ENCODE measurements around the gene GPR101. TPM values are rescaled to one million over a fixed set of nuclear protein-coding genes. Genes with fewer than 3 reads are reported as not detected.
"Not testable (repeated sequence)": the region's sequence is repeated elsewhere in the genome, so short reads cannot be mapped to it uniquely, and the experiment has no call there.

The GPR101 gene
- polyA plus RNA-seq, 4 donors, result not detected

DNA sequence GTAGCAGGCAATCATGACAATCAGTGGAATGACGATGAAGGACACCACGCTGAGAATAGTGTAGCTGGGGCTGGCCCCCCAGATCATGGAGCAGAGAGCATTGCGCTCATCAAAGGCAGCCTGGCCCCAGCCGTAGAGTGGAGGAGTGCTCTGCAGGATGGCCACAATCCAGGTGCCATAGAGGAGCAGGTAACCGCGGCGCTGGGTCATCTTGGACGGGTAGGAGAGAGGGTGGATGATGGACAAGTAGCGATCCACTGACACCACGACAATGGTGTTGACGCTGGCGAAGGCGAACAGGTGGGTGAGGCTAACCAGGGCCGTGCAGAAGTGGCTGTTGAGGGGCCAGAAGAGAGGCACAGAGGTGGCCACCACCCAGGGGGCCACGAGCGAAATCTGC, 2.8 kb downstream of the GPR101 start:
- no peak for DNase-seq (ENCODE audit: low read depth in 4 of 4, low spot score in 3 of 4)

GRCh38 chrX:137028699-137029098, 5.1 kb downstream of the GPR101 start:
- DNase-seq (ENCODE audit: low read depth in 4 of 4, low spot score in 3 of 4), result no peak

DNA sequence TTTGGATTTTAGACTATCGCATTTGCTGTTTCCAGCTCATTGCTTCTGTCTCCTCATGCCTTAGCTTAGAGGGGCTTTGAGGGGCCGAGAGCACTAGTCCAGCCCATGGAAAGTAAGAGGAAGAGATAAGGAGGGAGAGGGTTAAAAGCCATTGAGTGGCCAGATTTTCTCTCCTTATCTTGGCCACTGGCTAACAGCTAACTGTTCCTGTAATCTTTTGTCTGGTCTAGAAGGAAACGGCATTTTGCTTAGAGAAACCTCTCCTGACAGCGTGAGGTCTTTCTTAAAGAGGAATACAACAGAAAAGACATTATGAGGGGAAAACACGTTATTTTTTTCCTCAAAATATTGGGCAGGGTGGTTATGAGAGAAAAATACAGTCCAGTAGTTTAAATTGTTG, 7.9 kb downstream of the GPR101 start:
- no peak for DNase-seq (ENCODE audit: low read depth in 4 of 4, low spot score in 3 of 4)

- not testable (repeated sequence) for DNase-seq (ENCODE audit: low read depth in 4 of 4, low spot score in 3 of 4)
Measured at GRCh38 chrX:137000236-137000635, 33.6 kb downstream of the GPR101 start.

DNA sequence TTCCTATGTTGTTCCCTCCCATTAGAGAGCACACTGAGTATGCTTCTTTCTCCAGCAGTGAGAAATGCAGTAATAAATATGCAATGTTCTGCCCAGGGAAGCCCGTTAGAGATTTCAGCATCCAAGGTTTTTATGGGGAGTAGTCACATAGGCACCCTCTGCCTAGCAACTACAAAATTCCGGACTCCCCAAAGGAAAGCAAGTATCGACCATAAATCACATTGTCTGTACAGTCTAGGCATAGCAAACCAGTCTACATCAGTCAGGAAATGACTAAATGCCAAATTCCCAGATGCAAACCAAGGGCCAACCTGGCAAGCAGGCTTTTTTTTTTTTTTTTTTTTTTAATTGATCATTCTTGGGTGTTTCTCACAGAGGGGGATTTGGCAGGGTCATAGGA, 34.8 kb downstream of the GPR101 start:
- no peak for DNase-seq (ENCODE audit: low read depth in 4 of 4, low spot score in 3 of 4)

Other genes with a start within 250 kb of the GPR101 start
- 100 to 1,000 TPM; 368 to 441 (median 417) TPM for gene RBMX, start 153.3 kb downstream of the GPR101 start, polyA plus RNA-seq (ENCODE audit: insufficient read length in 4 of 4)

Measured in right renal pelvis (tissue), 4 donors.